Tibial nerve (tissue), 4 donors: Measurements from ENCODE around the gene DUSP7.

Source experiments
- CTCF ChIP-seq, 5 experiments: fragments of 200-600 bp in 3 of 5; fragments of 450-650 bp in 2 of 5; sonication (generic) in 3 of 5; IDR thresholded peaks; one replicate each; pipeline ENCODE4 v1.5.1; 2016 to 2019; ENCODE audit warnings: antibody characterized with exemption in 5 of 5, mild to moderate bottlenecking in 3 of 5, moderate library complexity in 2 of 5
- EP300 ChIP-seq, 2 donors: sonication (generic); formaldehyde crosslinking; IDR thresholded peaks; one replicate each; pipeline ENCODE4 v1.6.1; 2017; ENCODE audit warnings: antibody characterized with exemption in 2 of 2, mild to moderate bottlenecking in 1 of 2
- POLR2A ChIP-seq, 2 donors: fragments of 450-650 bp; IDR thresholded peaks; one replicate each; pipeline ENCODE4 v1.6.1; 2017; ENCODE audit warnings: antibody characterized with exemption in 2 of 2, mild to moderate bottlenecking in 2 of 2, moderate library complexity in 2 of 2

- TF ChIP-seq CTCF (IDR thresholded peaks at IDR 0.05) (no peak), POLR2A (IDR thresholded peaks at IDR 0.05) (no peak), EP300 (IDR thresholded peaks at IDR 0.05) (no peak)
Observed at GRCh38 chr3:52056521-52056967, at the start of gene DUSP7.
